Body of pancreas (tissue), 4 donors: Measurements from ENCODE around the gene CLCA2. TPM values are rescaled to one million over a fixed set of nuclear protein-coding genes. Genes with fewer than 3 reads are reported as not detected.

Experiments
- ATAC-seq: fragments of 150-250 bp; one replicate; pipeline ENCODE4 v1.9.1; 2016
- DNase-seq, 4 donors: peaks; one replicate each; pipeline ENCODE4 v3.0.0-alpha.2; 2019
- H3K27ac ChIP-seq, 4 donors: fragments of 200-600 bp; sonication (generic); 1 replicate in 3 of 4; 2 replicates in 1 of 4; pipeline versions ENCODE4 v1.5.1 to v1.6.1; 2016 to 2019; ENCODE audit warnings: mild to moderate bottlenecking in 1 of 4, mixed read lengths in 1 of 4, moderate library complexity in 1 of 4
- H3K27me3 ChIP-seq, 2 donors: fragments of 200-600 bp; sonication (generic); one replicate each; pipeline ENCODE4 v1.6.0; 2016; ENCODE audit warnings: mild to moderate bottlenecking in 1 of 2
- H3K36me3 ChIP-seq, 2 donors: fragments of 200-600 bp; sonication (generic); replicated peaks in 1 of 2; 2 replicates each; pipeline ENCODE4 v1.5.1; 2016; ENCODE audit warnings: low read depth in 2 of 2; ENCODE audit not compliant: insufficient read depth in 1 of 2
- H3K4me1 ChIP-seq: fragments of 200-600 bp; sonication (generic); one replicate; pipeline ENCODE4 v1.6.0; 2016
- H3K4me3 ChIP-seq, 2 donors: fragments of 200-600 bp; sonication (generic); 1 replicate in 1 of 2; 2 replicates in 1 of 2; pipeline ENCODE4 v1.5.1; 2016 to 2019
- H3K9me3 ChIP-seq, 3 donors: fragments of 200-600 bp; sonication (generic); 1 replicate in 2 of 3; 2 replicates in 1 of 3; pipeline ENCODE4 v1.5.1; 2016
- CTCF ChIP-seq, 7 experiments: fragments of 450-650 bp in 4 of 7; fragments of 200-600 bp in 3 of 7; sonication (generic) in 3 of 7; IDR thresholded peaks; one replicate each; pipeline ENCODE4 v1.5.1; 2016 to 2019; ENCODE audit warnings: antibody characterized with exemption in 7 of 7
- POLR2A ChIP-seq, 3 donors: fragments of 450-650 bp; IDR thresholded peaks; one replicate each; pipeline ENCODE4 v1.6.1; 2016; ENCODE audit warnings: antibody characterized with exemption in 3 of 3, mild to moderate bottlenecking in 2 of 3
- WGBS, 2 donors: methylation state at CpG; one replicate each; pipeline ENCODE4 v1.1.5; 2017; 5-methylcytosine and 5-hydroxymethylcytosine counted together
- intact Hi-C: fragments of 100-400 bp; cut with DNase I; formaldehyde crosslinking; loops from one replicate; pipeline ENCODE4 v1.15.1; 2023
- total RNA-seq, 2 donors: library from RNA; depleted of rRNA; stranded (reverse); fragments of >200 nt; gene quantifications; one replicate each; pipeline ENCODE4 v1.1.0, GENCODE V29; 2016

The CLCA2 gene
- total RNA-seq, 2 donors from 2014 or later, result not detected

GRCh38 chr1:86381223-86381622 lies 42.7 kb upstream of the CLCA2 start:
- TF ChIP-seq POLR2A (IDR thresholded peaks at IDR 0.05), result no peak
- TF ChIP-seq CTCF (IDR thresholded peaks at IDR 0.05), result no peak
- Histone ChIP-seq H3K27me3 (no peaks in the 10 kb centered on the region), H3K27ac (no peak overlapping the region), H3K4me3 (no peak overlapping the region), H3K36me3 (no peaks in the 10 kb centered on the region), H3K4me1 (no peaks in the 10 kb centered on the region), H3K9me3 (peaks cover 0 to 5% (median 0%) of the 10 kb centered on the region in 3 donors)
- ATAC-seq (no peak), DNase-seq (no peak)
- intact Hi-C loops, result no loop called here
- WGBS, 2 donors, result 69 to 72% methylated on average over 4 of the region's 4 CpGs

GRCh38 chr1:86382878-86383277 lies 41.1 kb upstream of the CLCA2 start:
- Histone ChIP-seq H3K4me3 (no peak overlapping the region), H3K27me3 (no peaks in the 10 kb centered on the region), H3K4me1 (no peaks in the 10 kb centered on the region), H3K9me3 (no peaks in the 10 kb centered on the region), H3K36me3 (no peaks in the 10 kb centered on the region), H3K27ac (no peak overlapping the region)
- 69 to 87% methylated on average over 1 of the region's 1 CpG for WGBS, 2 donors
- TF ChIP-seq CTCF (IDR thresholded peaks at IDR 0.05), result no peak
- no peak for TF ChIP-seq POLR2A (IDR thresholded peaks at IDR 0.05)
- DNase-seq (no peak), ATAC-seq (no peak)
- intact Hi-C loops, result no loop called here

GRCh38 chr1:86387916-86388627 lies 35.9 kb upstream of the CLCA2 start:
- no peak for TF ChIP-seq CTCF (IDR thresholded peaks at IDR 0.05)
- no peak for TF ChIP-seq POLR2A (IDR thresholded peaks at IDR 0.05)
- intact Hi-C loops, result no loop called here
- H3K36me3 ChIP-seq, result no peaks in the 10 kb centered on the region
- 82 to 86% methylated on average over 3 of the region's 3 CpGs for WGBS, 2 donors
- no peak overlapping the region for H3K4me3 ChIP-seq
- H3K27ac ChIP-seq, result no peak overlapping the region
- no peak for ATAC-seq
- DNase-seq, result no peak
- no peaks in the 10 kb centered on the region for H3K27me3 ChIP-seq
- H3K9me3 ChIP-seq, result no peaks in the 10 kb centered on the region
- no peaks in the 10 kb centered on the region for H3K4me1 ChIP-seq

- intact Hi-C loops, result no loop called here
- no peaks in the 10 kb centered on the region for H3K36me3 ChIP-seq
- H3K27ac ChIP-seq, result no peak overlapping the region
- DNase-seq, result no peak
- H3K4me1 ChIP-seq, result no peaks in the 10 kb centered on the region
- no peaks in the 10 kb centered on the region for H3K27me3 ChIP-seq
- no peak for ATAC-seq
- TF ChIP-seq POLR2A (IDR thresholded peaks at IDR 0.05), result no peak
- TF ChIP-seq CTCF (IDR thresholded peaks at IDR 0.05), result no peak
- H3K4me3 ChIP-seq, result no peak overlapping the region
- no peaks in the 10 kb centered on the region for H3K9me3 ChIP-seq
These were observed 35.2 kb upstream of the CLCA2 start for GRCh38 chr1:86388777-86389176.

GRCh38 chr1:86389307-86389706 lies 34.7 kb upstream of the CLCA2 start:
- intact Hi-C loops, result no loop called here
- no peaks in the 10 kb centered on the region for H3K4me1 ChIP-seq
- ATAC-seq (no peak), DNase-seq (no peak)
- H3K27me3 ChIP-seq, result no peaks in the 10 kb centered on the region
- no peak overlapping the region for H3K27ac ChIP-seq
- no peaks in the 10 kb centered on the region for H3K36me3 ChIP-seq
- no peaks in the 10 kb centered on the region for H3K9me3 ChIP-seq
- no peak for TF ChIP-seq POLR2A (IDR thresholded peaks at IDR 0.05)
- no peak for TF ChIP-seq CTCF (IDR thresholded peaks at IDR 0.05)
- no peak overlapping the region for H3K4me3 ChIP-seq
